22Rv1 (cell line): ENCODE measurements around the gene PAX4.

Experiments used
- ZFX ChIP-seq: fragments of 450-650 bp; IDR thresholded peaks from 2 replicates; pipeline ENCODE4 v1.6.1; 2017; ENCODE audit warnings: antibody characterized with exemption, borderline replicate concordance
- TF ChIP-seq, protein P1 (sequence below): fragments of 450-650 bp; IDR thresholded peaks from 2 replicates; pipeline ENCODE4 v1.5.1; 2017; ENCODE audit warnings: mild to moderate bottlenecking

GRCh38 chr7:127589896-127590295, 28.0 kb downstream of the PAX4 start:
- TF ChIP-seq, protein P1, sequence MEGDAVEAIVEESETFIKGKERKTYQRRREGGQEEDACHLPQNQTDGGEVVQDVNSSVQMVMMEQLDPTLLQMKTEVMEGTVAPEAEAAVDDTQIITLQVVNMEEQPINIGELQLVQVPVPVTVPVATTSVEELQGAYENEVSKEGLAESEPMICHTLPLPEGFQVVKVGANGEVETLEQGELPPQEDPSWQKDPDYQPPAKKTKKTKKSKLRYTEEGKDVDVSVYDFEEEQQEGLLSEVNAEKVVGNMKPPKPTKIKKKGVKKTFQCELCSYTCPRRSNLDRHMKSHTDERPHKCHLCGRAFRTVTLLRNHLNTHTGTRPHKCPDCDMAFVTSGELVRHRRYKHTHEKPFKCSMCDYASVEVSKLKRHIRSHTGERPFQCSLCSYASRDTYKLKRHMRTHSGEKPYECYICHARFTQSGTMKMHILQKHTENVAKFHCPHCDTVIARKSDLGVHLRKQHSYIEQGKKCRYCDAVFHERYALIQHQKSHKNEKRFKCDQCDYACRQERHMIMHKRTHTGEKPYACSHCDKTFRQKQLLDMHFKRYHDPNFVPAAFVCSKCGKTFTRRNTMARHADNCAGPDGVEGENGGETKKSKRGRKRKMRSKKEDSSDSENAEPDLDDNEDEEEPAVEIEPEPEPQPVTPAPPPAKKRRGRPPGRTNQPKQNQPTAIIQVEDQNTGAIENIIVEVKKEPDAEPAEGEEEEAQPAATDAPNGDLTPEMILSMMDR = no peak
- TF ChIP-seq ZFX = no peak
